Embryonic facial prominence (tissue), 1 donor: ENCODE data around the gene CHIC2.

ENCODE experiments used
- DNase-seq: peaks from one replicate; pipeline ENCODE4 v3.0.0-alpha.2; 2016; ENCODE audit errors: extremely low spot score

Gene CHIC2

DNA sequence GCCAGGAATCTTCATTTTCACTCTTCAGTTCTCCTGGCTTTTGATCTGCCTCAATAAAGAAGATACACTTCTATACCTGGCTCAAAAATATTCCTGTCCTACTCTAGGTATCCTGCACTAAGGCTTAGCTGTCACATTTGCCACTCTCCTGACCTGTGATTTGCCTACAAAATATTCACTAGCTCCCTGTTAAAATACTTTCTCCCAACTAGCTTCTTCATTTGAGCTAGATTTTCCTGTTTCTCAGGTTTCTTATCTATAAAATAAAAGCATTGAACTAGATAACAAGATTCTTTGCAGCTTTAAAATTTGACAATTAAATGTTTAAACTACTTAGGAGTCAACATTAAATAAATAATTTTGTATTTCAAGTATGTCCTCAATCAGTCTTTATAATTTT lies 53.2 kb downstream of the CHIC2 start:
- DNase-seq = no peak

DNA sequence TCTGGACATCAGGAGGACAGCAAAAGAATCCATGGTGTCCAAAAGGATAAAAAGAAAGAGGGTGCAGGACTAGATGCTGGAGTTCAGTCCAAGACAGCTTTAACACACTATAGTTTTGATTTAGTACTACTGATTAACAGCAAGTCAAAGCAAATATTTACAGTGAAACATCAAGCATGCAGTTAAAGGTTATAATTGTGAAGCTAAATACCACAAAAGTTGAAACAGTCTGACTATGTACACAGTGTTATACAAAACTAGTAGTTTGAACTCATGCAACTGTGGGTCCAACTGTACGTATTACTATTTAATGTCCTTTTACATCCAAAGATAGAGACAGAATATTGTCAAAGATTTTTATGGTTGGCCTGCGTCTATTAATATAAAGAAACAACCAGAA lies 57.6 kb downstream of the CHIC2 start:
- no peak for DNase-seq

DNA sequence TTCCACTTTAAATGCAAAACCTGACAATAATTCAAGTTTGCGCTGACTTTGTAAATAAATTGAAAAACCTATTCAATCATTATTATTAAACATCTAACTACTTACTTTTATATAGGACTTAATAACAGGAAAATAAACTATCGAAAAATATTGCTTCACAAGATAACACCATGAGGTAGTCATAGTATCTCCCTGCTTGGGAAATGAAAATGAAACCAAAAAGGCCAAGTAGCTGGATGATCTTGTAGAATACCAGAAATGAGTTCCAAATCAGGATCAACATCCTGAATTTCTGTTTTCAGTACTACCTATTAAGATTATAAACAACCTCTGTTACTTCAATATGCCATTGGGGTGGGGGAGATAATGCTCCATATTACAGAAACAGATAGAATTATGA lies 58.9 kb downstream of the CHIC2 start:
- DNase-seq = no peak

DNA sequence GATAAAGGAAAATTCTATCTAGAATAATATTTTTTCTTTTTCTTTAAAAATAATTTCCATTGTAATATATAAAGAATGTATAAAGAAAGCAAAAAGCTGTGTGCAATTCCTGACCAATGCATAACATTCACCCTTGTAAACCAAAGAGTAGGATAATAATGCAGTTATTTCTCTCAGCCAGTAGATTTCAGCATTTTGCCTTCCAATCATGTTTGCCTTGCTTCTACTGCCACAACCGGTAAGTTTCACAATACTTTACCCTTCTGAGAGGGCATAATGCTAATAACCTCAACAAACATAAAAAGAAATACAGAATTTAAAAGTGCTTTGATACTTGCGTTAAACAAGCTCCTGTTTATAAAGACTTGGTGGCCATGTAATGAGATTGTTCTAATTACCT lies 59.9 kb downstream of the CHIC2 start:
- no peak for DNase-seq

DNA sequence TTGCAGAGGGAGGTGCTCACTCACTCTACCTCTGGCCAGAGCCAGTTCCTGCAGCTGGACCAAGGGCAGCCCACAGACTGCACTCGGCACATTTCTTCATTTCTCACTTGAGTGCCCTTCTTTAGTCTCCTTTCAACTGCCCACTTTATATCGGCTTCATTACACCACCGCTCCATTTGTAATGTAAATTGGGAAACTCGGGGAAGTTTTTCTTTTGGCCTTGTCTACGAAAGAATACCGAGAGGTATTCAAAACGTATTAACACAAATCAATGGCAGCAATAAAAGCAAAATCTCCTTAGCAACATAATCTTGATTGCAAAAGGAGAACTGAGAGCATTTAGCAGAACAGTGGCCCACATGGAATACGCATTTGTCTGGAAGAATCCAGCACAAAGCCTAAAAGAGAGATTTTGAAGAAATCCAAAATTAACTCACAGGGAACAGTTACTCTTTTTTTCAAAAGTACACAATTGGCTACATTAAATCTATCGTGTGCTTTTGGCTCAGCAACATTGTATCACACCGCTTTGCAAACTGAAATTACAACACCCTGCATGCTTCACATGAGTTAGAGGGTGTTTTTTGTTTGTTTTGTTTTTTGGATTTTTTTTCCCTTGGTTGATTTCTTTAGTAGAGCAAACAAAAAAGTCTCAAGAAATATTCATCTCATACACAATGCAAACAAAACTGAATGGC lies 62.6 kb downstream of the CHIC2 start:
- DNase-seq = no peak

DNA sequence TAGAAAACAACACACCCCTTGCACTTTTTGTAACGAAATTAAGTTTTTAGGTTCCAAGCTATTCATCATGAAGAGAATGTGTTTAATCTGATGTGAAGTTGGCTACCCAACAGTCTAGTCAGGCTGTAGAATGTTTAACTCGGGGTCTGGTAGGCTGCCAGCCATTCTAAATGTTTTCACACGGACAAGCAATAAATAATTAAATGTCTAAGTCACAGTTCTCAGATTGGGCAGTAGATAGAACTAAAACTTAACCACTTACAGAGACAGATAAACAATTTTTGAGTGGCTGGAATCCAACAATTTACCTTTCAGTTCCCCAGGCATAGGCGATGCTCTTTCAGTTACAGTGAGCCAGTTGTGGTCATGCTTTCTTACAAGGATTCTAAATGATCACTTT lies 66.5 kb downstream of the CHIC2 start:
- DNase-seq = no peak

DNA sequence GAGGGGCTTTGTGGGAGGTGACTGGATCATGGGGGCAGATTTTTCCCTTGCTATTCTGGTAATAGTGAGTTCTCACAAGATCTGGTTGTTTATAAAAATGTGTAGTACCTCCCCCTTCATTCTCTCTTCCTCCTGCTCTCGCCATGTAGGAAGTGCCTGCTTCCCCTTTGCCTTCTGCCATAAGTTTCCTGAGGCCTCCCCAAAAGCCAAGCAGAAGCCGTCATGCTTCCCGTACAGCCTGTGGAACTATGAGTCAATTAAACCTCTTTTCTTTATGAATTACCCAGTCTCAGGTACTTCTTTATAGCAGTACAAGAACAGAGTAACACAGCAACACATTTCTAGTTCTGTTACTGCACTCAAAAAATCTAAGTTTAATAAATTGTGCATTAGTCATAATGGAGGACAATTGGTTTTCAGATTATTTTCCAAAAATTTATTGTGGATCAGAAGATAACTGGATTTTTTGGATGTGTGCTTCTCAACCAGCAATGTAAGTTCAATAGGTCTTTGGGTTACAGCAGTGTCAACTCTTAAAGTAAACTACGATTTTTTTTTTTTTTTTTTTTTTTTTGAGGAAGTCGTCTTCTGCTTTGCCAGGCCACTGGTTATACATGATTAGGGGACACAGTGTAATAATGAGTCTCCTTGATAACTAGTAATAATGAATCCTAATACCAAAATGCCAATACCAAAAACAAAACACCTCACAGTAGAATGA lies 69.9 kb downstream of the CHIC2 start:
- DNase-seq = no peak

DNA sequence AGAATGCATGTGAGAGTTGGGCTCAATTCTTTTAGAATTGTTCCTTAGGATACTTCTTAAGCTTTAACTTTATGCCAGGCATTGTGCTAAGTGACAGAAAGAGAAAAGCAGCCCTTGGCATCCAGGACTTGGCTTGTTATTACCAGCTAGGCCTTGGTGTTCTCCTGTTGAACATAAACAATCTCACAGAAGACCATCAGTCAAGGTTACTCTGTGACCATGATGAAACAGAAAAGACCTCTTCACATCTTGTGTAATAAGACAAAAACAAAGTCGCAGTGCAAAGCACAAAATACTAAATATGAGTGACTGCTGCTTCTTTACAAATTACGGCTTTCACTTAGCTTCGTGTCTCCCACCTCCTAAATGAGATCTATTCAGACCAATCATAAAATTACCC lies 71.6 kb downstream of the CHIC2 start:
- no peak for DNase-seq

DNA sequence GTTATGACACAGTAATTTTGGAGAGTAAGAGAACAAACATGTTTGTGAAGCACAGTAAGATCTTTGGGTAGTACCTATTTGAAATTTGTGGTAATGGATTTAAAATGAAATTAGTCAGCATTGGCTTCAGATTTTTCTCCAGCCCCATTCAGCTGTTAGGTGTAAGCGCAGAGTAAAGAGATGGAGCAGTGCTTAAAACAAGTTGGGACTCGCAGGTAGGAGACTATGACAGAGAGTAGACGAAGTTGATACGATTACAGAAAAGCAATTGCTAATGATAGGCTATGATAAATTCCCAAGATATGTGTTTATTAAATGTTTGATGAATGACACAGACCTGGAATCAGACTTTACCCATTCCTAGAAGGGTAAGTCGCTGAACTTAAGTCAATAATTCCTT lies 72.6 kb downstream of the CHIC2 start:
- no peak for DNase-seq

DNA sequence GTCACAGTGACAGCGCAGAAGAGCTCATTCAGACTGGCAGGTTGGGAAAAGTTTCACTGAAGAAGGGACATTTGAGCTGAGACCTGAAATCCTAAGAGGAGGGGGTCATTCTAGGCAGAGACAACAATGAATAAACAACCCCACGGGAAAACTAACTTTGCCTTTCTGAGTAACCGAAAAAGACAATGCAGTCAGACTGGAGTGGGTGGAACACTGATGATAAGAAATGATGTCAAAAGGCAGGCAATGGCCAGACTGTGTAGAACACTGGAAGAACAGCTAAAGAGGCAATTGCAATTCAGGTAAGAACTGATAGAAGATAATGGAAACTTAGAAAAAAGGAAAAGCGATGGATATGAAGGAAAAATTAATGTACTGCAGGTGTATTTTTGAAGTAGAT lies 73.8 kb downstream of the CHIC2 start:
- no peak for DNase-seq

DNA sequence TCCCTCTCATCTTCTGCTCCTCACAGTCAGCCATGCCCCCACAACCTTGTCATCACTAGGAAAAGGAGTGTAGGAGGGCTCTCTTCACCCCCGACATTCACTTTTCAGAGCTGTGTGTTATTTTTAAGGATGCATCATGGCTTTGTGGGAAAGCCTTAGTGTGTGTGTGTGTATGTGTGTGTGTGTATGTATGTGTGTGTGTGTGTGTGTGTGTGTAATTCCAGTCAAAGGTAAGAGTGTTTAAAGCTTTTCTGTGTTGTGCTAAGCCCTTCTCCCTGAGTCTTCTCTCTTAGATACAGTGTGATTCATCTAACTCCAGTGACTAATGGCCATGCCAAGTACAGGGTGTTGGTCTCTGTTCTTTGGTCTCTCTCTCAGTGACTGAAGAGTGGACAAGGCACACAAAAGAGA lies 76.6 kb downstream of the CHIC2 start:
- no peak for DNase-seq

DNA sequence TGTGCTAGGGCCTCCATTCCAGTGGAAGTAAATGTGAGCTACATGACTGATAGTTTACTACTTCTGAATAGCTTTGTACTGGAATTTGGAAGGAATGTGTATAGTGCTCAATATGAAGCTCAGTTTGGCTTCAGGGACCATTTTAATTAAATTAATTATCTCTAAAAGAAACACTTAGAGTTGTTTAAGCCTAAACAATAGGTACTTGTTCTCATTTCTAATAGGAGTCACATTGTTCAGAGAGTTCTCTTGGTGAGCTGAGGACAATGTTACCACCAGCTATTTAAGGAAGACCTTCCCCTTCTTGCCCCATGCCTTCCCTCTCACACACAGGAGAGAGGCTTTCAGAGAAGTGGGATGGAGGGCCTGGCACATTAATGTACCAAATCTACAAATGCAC lies 78.3 kb downstream of the CHIC2 start:
- no peak for DNase-seq

DNA sequence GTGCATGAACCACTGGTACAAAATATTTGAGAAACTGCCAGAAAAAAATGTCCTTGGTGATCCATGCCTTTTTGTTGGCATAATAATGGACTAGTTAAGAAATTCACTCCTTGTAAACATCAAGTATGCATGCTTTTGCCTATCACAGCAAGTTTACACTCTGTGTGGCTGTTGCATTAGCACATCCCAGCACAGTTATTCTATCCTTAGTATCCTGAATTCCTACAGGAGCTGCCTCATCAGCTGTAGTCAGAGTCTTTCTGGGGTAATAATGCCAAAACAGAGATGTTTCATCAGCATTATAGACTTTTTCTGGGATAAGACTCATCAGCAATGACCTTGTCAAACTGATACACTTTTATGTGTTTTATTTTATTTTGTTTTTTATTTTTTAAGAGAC lies 82.8 kb downstream of the CHIC2 start:
- DNase-seq = no peak

DNA sequence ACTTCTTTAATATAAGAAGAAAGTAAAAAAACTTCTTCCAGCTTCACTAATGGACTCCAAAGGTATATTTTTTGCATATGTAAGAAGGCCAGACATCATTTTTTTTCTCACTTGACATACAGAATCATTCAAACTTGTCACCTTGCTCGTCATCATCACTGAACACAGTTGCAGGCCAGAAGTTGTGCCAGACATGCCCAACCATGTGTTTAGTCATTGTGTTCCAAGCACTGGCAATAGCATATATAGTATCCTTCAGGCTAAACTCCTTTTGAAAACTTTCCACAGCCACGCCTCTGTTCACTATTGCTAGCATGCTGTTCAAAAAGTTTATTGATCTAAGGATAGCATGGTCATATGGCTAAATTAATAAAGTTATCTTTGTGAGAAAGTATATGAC lies 83.3 kb downstream of the CHIC2 start:
- no peak for DNase-seq

DNA sequence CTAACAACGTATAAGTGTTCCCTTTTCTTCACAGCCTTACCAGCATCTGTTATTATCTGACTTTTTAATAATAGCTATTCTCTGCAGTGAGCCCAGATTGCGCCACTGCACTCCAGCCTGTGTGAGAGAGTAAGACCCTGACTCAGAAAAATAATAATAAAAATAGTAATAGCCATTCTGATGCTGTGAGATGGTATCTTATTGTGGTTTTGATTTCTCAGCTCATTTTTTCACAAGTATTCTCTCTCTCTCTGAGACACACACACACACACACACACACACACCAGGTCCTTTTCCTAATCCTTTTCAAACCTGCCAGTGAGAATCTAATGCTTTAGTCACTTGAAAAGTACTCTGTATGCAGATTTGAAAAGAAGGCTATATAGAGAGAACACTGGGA lies 89.8 kb downstream of the CHIC2 start:
- no peak for DNase-seq

DNA sequence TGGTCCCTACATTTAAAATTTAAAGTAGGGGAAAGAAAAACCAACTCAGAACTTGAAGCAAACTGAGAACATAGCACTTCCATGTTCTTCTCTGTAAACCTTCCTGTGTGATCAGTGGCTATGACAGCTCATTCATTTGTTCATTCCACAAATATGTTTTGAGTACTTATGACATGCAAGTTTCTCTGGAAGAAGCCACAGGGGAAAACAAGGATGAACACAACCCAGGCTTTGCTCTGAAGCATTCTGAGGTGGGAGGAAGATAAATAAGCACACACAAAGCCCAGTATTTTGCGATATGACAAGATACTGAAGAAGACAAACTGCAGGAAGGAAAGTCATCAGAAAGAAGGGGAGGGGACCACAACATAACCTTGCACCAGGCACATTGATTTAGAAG lies 96.4 kb downstream of the CHIC2 start:
- no peak for DNase-seq

DNA sequence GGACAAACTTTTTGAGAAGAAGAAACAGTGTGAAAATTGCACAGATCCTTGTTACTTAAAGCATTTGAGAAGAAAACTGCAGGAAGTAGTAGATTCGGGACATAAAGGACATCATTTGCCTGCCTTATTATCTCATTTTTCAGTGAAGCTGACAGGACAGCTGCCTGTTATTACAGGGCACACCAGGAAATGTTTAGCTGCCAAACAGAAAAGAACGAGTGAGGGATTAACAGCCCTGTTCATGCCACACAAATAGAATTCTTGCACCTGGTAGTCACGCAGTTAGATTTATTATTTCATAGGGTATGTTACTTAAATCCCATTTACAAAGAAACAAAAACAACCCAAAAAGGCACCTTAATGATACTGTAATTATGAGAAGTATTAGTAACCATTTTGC lies 100.6 kb downstream of the CHIC2 start:
- no peak for DNase-seq

DNA sequence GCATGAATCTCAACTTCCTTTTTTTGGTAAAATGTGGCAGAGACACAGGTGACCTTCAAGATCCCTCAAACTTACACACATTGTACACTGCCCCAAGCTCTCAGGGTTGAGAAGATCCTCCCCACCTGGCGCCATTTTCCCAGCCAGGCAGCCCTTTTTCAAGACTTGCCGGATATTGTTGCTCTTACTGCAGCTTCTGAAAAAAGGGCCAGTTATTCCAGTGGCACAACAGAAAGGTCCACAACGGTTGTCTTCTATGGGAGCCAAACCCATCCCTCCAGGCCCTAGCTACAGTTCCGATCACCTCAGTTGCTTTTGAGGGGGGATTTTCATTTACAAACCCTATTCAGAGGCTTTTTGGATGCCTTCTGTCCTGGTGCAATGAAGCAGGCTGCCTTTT lies 101.1 kb downstream of the CHIC2 start:
- DNase-seq = no peak

DNA sequence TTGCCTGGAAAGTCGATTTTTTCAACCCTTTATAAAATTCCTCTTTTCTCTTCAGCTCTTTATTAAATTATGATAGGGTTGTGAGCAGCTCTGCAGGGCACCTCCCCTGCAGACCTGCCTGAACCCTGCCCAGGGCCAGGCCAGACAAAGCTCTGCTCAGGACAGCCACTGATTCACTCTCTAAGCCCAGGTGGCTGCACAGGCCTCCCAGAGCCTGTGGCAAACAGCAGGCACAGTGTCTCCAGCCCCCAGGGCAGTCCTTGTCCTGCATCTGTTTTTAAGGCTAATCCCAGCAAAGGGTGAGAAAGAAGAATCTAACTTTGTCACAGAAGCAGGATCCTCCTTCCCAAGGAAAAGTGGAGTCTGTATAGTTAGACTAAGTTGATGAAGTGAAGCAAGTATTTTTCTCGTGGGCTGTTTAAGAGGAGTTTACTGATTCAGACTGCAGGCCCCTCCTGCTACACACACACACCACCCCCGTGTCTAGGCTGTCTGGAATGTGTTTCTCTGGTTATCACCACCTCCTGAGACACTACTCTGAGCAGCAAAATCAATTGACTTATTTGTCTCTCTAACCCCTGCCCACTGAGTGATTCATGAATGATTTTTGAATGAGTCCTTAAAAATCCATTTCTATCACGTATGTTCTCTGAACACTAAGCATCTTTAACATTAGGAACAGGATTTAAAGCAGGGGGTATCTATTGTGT lies 101.7 kb downstream of the CHIC2 start:
- DNase-seq = no peak

DNA sequence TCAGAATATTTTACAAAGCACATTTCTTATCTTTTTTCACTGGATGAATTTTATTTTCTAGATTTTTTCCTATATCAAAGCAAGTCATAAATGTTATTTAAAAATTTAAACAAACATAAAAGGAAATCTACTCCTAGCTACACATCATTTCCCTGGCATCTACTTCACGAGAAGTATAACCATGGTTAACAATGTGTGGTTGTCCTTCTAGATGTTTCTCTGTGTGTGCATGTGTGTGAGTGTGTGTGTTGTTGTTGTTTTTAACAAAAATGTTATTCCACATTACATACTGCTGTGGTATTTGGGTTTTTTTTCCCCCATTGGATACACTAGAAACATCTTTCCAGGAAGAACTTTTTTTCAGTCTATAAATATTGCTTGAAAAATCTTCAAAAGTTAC lies 103.1 kb downstream of the CHIC2 start:
- no peak for DNase-seq

DNA sequence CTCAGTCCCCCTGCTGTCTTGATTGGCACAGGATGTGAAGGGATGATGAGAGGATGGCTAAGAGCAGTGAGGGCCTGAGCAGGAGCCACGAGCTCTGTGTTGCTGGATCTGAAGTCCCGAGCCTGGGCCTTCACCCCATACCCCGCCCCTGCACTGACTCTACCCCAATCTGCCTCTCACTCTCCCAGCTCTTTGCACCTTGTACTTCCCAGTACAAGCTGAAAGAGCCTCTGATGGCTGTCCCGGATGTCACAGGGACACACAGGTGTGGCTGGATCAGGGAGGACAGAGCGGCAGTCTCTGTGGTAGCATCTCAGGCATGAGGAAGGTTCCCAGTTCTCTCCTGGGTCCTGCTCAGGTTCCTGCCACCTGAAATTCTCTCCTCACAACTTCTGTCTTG lies 103.6 kb downstream of the CHIC2 start:
- DNase-seq = no peak
